SK-N-MC (cell line): ENCODE results near the gene CRACDL.

Experiments
- DNase-seq: peaks from one replicate; pipeline ENCODE4 v3.0.0-alpha.2; 2011; ENCODE audit warnings: low read depth, low spot score
- H3K27ac ChIP-seq: fragments of 200-600 bp; sonication (generic); 2 replicates; pipeline ENCODE4 v1.5.1; 2016; ENCODE audit warnings: mixed run types
- H3K36me3 ChIP-seq: fragments of 200-600 bp; sonication (generic); 2 replicates; pipeline ENCODE4 v1.6.1; 2017; ENCODE audit warnings: antibody characterized with exemption, low read length, mixed read lengths; ENCODE audit not compliant: insufficient read depth
- H3K4me3 ChIP-seq: fragments of 200-600 bp; sonication (generic); 2 replicates; pipeline ENCODE4 v1.5.1; 2016
- H3K9ac ChIP-seq: fragments of 200-600 bp; sonication (generic); 2 replicates; pipeline ENCODE4 v1.8.0; 2017; ENCODE audit warnings: mixed run types, mixed read lengths; ENCODE audit not compliant: insufficient read length
- H3K9me3 ChIP-seq: fragments of 200-600 bp; sonication (generic); 2 replicates; pipeline ENCODE4 v1.6.1; 2017; ENCODE audit warnings: low read depth, mild to moderate bottlenecking, antibody characterized with exemption, low read length, moderate library complexity, mixed read lengths
- EZH2 ChIP-seq: fragments of 200-600 bp; sonication (generic); IDR thresholded peaks from one replicate; pipeline ENCODE4 v1.6.1; 2017; ENCODE audit warnings: antibody characterized with exemption
- FOXP2 ChIP-seq: optimal IDR thresholded peaks from 2 replicates; pipeline ENCODE3; 2011; ENCODE audit warnings: mild to moderate bottlenecking, moderate library complexity; ENCODE audit not compliant: insufficient read depth; ENCODE audit errors: extremely low read length, control extremely low read depth
- POLR2AphosphoS5 ChIP-seq: IDR thresholded peaks from 2 replicates; pipeline ENCODE4 v1.6.1; 2012; ENCODE audit warnings: mild to moderate bottlenecking, low read depth, low read length, borderline replicate concordance

The CRACDL gene

GRCh38 chr2:98805412-98806171, 130.4 kb downstream of the CRACDL start:
- H3K9ac ChIP-seq, result peak overlapping the region; percentile 36
- no peaks in the 10 kb centered on the region for H3K36me3 ChIP-seq

GRCh38 chr2:98804736-98805135, 131.3 kb downstream of the CRACDL start:
- no peak overlapping the region for H3K9ac ChIP-seq
- TF ChIP-seq EZH2, result no peak
- no peak for TF ChIP-seq FOXP2
- TF ChIP-seq POLR2AphosphoS5, result no peak
- H3K36me3 ChIP-seq, result no peaks in the 10 kb centered on the region
- H3K9me3 ChIP-seq, result no peaks in the 10 kb centered on the region
- no peak for DNase-seq
- H3K27ac ChIP-seq, result no peak overlapping the region
- H3K4me3 ChIP-seq, result peak overlapping the region; percentile 62; the same call in 1 of the 2 replicates

More at GRCh38 chr2:98805412-98806171, 130.4 kb downstream of the CRACDL start:
- Histone ChIP-seq H3K4me3 (peak overlapping the region; percentile 62), H3K9me3 (no peaks in the 10 kb centered on the region), H3K27ac (peak overlapping the region; percentile 93)
- TF ChIP-seq EZH2 (no peak), POLR2AphosphoS5 (peak; percentile 58), FOXP2 (peak; percentile 76)
- peak; percentile 91 for DNase-seq

GRCh38 chr2:98804265-98804650, 131.8 kb downstream of the CRACDL start:
- H3K9ac ChIP-seq, result no peak overlapping the region
- no peaks in the 10 kb centered on the region for H3K9me3 ChIP-seq
- H3K27ac ChIP-seq, result no peak overlapping the region
- DNase-seq, result no peak
- H3K4me3 ChIP-seq, result no peak overlapping the region
- no peaks in the 10 kb centered on the region for H3K36me3 ChIP-seq
- TF ChIP-seq POLR2AphosphoS5 (no peak), EZH2 (no peak), FOXP2 (no peak)

- no peak overlapping the region for H3K27ac ChIP-seq
- H3K9ac ChIP-seq, result no peak overlapping the region
- H3K36me3 ChIP-seq, result no peaks in the 10 kb centered on the region
- TF ChIP-seq EZH2 (no peak), POLR2AphosphoS5 (no peak), FOXP2 (no peak)
- H3K9me3 ChIP-seq, result no peaks in the 10 kb centered on the region
- no peak overlapping the region for H3K4me3 ChIP-seq
- no peak for DNase-seq
Measured at GRCh38 chr2:98803405-98804264, 132.4 kb downstream of the CRACDL start.

GRCh38 chr2:98802344-98802743, 133.7 kb downstream of the CRACDL start:
- Histone ChIP-seq H3K36me3 (no peaks in the 10 kb centered on the region), H3K4me3 (no peak overlapping the region), H3K27ac (no peak overlapping the region), H3K9me3 (no peaks in the 10 kb centered on the region), H3K9ac (no peak overlapping the region)
- DNase-seq, result no peak
- TF ChIP-seq EZH2, result no peak
- no peak for TF ChIP-seq FOXP2
- TF ChIP-seq POLR2AphosphoS5, result no peak

- Histone ChIP-seq H3K27ac (no peak overlapping the region), H3K9me3 (no peaks in the 10 kb centered on the region)
- DNase-seq, result no peak
Measured at GRCh38 chr2:98801921-98802321, 134.1 kb downstream of the CRACDL start.

GRCh38 chr2:98801286-98801685, 134.7 kb downstream of the CRACDL start:
- TF ChIP-seq POLR2AphosphoS5 (no peak), FOXP2 (no peak), EZH2 (no peak)
- H3K27ac ChIP-seq, result no peak overlapping the region
- no peaks in the 10 kb centered on the region for H3K36me3 ChIP-seq
- no peaks in the 10 kb centered on the region for H3K9me3 ChIP-seq
- DNase-seq, result no peak
- no peak overlapping the region for H3K9ac ChIP-seq
- H3K4me3 ChIP-seq, result no peak overlapping the region

More at GRCh38 chr2:98801921-98802321, 134.1 kb downstream of the CRACDL start:
- Histone ChIP-seq H3K36me3 (no peaks in the 10 kb centered on the region), H3K9ac (no peak overlapping the region), H3K4me3 (no peak overlapping the region)
- no peak for TF ChIP-seq EZH2

- TF ChIP-seq POLR2AphosphoS5, result no peak
- TF ChIP-seq FOXP2, result no peak
- TF ChIP-seq EZH2, result no peak
- H3K9me3 ChIP-seq, result no peaks in the 10 kb centered on the region
- no peak overlapping the region for H3K9ac ChIP-seq
- H3K27ac ChIP-seq, result no peak overlapping the region
- H3K4me3 ChIP-seq, result no peak overlapping the region
- no peak for DNase-seq
- no peaks in the 10 kb centered on the region for H3K36me3 ChIP-seq
Measured at GRCh38 chr2:98800330-98801064, 135.5 kb downstream of the CRACDL start.
